ENCODE measurements around the gene COG6.

The COG6 gene

DNA sequence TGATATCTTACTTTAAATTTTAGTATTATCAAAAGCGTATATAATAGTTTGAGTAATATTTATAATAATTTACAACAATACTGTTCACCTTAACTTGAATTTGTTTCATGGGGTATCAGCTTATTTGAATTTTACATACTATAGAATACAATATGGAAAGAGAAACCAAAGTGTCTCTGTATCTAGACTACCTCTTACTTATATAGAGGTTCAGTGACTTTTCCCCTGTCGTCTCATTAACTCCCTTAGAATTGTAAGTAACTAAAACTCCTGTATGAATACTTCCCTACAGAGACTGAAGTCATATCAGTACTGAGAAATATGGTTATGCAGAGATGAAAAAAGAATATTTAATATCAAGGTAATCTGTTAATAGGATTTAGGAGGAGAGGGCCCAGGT lies 26.8 kb downstream of the COG6 start:
- DNase-seq, result no peak

GRCh38 chr13:39682788-39683187 lies 27.3 kb downstream of the COG6 start:
- DNase-seq, result no peak

GRCh38 chr13:39684531-39685137 lies 29.2 kb downstream of the COG6 start:
- no peak for DNase-seq

- no peak for DNase-seq
These were observed 30.2 kb downstream of the COG6 start for GRCh38 chr13:39685652-39686051.

GRCh38 chr13:39688278-39688677 lies 32.8 kb downstream of the COG6 start:
- DNase-seq, result no peak

DNA sequence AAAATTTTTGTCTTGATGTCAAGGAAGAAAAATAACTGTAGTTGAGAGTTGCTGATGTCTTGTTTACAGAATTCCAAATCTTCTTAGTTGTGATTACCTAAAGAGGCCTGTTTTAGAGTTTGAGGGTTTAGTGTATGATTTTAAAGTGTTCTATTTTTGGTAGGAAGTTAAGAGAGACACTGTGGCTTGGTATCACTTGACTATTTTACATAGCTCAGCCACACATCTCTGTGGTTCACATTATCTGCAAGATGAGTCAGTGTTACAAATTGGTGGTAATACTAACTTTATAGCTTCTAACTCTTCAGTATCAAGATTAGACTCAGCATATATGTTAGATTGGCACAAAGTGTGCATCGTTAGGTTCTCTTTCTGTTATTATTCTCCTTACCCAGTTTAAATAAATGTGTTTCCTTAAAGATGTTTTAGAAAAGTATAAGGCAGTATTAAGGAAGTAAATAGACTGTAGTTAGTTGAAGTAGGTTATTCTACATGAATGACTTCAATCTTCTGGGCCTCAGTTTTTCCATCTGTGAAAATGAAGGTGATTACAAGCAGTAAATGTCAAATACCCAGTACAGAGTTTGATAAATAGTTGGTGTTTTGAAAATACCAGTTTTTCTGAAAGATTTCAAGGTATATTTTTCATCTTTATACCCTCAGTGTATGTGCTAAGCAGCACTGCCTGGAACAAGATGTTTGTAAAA lies 33.4 kb downstream of the COG6 start:
- DNase-seq, result no peak

DNA sequence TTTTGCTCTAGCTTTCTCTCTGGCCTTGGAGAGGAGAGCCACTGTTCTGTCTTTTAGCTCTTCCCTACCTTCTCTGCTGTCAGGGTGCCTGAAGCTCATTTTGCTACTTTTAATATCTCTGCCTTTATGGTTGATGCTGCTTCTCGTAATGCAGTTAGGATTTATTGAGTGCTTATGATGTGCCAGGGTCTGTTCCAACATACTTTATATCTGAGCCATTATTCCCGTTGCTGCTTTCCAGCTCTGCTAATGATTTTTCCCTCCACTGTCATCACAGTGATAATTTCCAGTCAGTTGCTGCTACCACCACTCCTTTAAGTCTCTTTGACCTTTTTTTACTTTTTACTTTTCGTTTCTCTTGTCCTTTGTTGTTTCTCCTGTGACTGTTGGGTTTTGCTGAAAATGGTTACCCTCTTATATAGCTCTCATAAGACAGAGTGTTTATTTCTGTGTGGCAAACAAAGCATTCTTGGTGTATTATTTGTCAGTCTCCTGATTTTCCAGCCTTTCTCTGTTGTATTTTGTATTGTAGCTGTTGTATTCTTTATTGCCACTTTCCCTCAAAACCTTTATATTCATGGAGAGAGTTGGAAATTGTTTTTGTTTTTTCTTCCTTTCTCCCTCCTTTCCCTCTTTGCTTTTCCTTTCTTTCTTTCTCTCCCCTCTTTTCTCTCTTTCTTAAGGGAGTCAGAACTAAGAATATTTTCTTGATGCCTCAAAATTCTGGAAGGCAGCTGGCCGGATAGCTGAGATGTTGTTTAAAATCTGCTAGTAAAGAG lies 37.4 kb downstream of the COG6 start:
- no peak for DNase-seq

GRCh38 chr13:39699274-39699673 lies 43.8 kb downstream of the COG6 start:
- DNase-seq, result no peak

- DNase-seq, result no peak
These were observed 57.2 kb downstream of the COG6 start for GRCh38 chr13:39712626-39713025.

GRCh38 chr13:39729156-39729555 lies 73.7 kb downstream of the COG6 start:
- DNase-seq, result no peak

- DNase-seq, result no peak
These were observed 79.5 kb downstream of the COG6 start for GRCh38 chr13:39734952-39735351.

DNA sequence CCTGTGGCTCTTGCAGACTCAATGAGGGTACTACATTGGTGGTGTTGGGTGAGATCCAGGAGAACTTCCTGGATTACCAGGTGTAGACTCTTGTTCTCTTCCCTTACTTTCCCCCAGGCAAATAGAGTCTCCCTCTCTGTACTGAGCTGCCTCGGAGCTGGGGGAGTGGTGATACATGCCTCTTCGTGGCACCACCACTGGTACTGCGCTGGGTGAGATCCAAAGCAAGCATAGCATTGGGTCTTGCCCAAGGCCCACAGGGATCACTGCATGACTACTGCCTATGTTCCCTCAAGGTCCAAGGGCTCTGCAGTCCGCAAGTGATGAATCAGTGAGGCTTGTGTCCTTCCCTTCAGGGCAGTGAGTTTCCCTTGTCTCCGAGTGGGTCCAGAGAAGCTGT lies 81.6 kb downstream of the COG6 start:
- no peak for DNase-seq

GRCh38 chr13:39740761-39741160 lies 85.3 kb downstream of the COG6 start:
- no peak for DNase-seq

DNA sequence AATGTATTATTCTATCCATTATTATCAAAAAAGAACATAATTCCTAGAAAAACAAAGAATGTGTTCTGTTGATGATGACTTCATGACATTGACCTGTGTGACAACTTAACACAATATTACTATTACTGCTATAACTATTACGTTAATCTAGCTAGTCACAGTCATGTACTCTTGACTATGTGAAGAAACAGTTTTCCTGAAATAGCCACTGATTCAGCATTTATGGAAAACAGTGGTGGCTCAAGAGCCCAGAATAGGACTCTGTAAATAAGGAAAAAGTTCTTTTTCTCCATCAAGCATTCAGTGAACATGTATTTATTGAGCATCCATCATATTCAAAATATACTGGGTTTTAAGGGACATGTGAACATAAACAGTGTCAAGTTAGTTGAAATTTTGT lies 93.5 kb downstream of the COG6 start:
- no peak for DNase-seq

GRCh38 chr13:39749528-39749927 lies 94.1 kb downstream of the COG6 start:
- no peak for DNase-seq

- no peak for DNase-seq
These were observed 96.3 kb downstream of the COG6 start for GRCh38 chr13:39751805-39752204.

DNA sequence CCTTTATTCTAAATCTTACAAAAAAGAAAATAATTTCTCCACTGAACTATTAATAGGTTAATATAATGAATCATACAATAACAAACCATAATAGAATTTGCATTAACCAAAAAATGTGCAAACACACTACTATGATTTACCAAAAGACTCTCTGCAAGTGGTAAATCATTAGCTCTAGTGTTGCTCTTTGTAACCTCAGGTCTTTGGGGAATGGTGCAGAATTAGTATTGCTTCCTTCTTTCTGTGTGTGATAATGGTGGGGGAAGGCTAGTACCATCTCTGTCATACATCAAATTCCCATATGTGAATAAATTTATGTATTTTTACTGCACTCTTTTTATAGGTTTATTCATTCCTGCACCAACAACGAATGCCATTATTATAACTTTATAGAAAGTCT lies 105.1 kb downstream of the COG6 start:
- DNase-seq, result no peak

- DNase-seq, result no peak
These were observed 110.5 kb downstream of the COG6 start for GRCh38 chr13:39765801-39766463.

- DNase-seq, result no peak
These were observed 111.1 kb downstream of the COG6 start for GRCh38 chr13:39766464-39767158.

- no peak for DNase-seq
These were observed 112.5 kb downstream of the COG6 start for GRCh38 chr13:39767791-39768517.

DNA sequence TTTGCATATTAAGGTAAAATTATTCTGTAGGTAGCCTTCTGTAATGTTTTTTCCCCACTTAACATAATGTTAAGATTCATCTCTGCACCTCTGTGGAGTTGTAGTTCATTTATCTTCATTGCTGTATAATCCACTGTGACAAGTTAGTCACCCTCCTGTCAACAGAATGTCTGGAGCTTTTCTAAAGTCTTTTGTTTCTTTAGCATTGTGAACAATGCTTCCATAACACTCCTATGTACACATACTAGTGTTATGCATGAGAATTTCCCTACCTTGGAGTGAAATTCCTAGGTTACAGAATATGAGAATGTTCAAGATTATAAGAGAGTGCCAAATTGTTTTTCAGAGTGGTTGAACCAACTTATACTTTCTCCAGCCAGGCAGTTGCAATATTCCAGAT lies 113.5 kb downstream of the COG6 start:
- no peak for DNase-seq

All from activated CD4-positive, alpha-beta T cell treated with anti-CD3 and anti-CD28 coated beads, Interleukin-2, amount 50 U/mL, for 4 hours (primary cell).